Measurements from ENCODE around the gene CCR3. TPM values are rescaled to one million over a fixed set of nuclear protein-coding genes. Genes with fewer than 3 reads are reported as not detected.

CCR3 gene
- total RNA-seq, 2 donors from 2014 or later = not detected

GRCh38 chr3:46282696-46283095 is 40.4 kb downstream of the CCR3 start:
- Mint-ChIP-seq H3K27me3 (ENCODE audit: insufficient read depth) (no peaks in the 10 kb centered on the region), H3K4me3 (no peak overlapping the region), H3K9me3 (peaks cover 21% of the 10 kb centered on the region), H3K36me3 (ENCODE audit: low read depth) (no peaks in the 10 kb centered on the region), H3K4me1 (no peaks in the 10 kb centered on the region), H3K27ac (no peak overlapping the region)
- no peak overlapping the region for H3K4me3 ChIP-seq (ENCODE audit: low read length)
- 98% methylated on average over 2 of the region's 2 CpGs; no CpG with 5 or more reads in 1 of the 2 experiments for WGBS, 2 experiments (ENCODE audit: insufficient coverage in 1 of 2, insufficient read length in 1 of 2)
- no peak overlapping the region for H3K27ac ChIP-seq (ENCODE audit: low read depth, low read length)
- no peak for TF ChIP-seq CTCF (conservative IDR thresholded peaks at IDR 0.05)
- H3K27me3 ChIP-seq (ENCODE audit: control insufficient read depth, insufficient read depth, low read length, poor library complexity, severe bottlenecking) = no peaks in the 10 kb centered on the region
- H3K9me3 ChIP-seq (ENCODE audit: control insufficient read depth, low read length) = peaks cover 8% of the 10 kb centered on the region
- DNase-seq = no peak
- H3K36me3 ChIP-seq (ENCODE audit: control insufficient read depth, insufficient read depth, low read length) = no peaks in the 10 kb centered on the region
- H3K9ac ChIP-seq (ENCODE audit: extremely low read depth, low read length, poor library complexity, severe bottlenecking) = no peak overlapping the region
- H3K4me1 ChIP-seq (ENCODE audit: control insufficient read depth, insufficient read depth, low read length) = no peaks in the 10 kb centered on the region

GRCh38 chr3:46283881-46284450 is 41.7 kb downstream of the CCR3 start:
- Histone ChIP-seq H3K36me3 (ENCODE audit: control insufficient read depth, insufficient read depth, low read length) (no peaks in the 10 kb centered on the region), H3K27ac (ENCODE audit: low read depth, low read length) (no peak overlapping the region), H3K9me3 (ENCODE audit: control insufficient read depth, low read length) (peaks cover 8% of the 10 kb centered on the region), H3K27me3 (ENCODE audit: control insufficient read depth, insufficient read depth, low read length, poor library complexity, severe bottlenecking) (no peaks in the 10 kb centered on the region), H3K9ac (ENCODE audit: extremely low read depth, low read length, poor library complexity, severe bottlenecking) (no peak overlapping the region), H3K4me3 (ENCODE audit: low read length) (no peak overlapping the region), H3K4me1 (ENCODE audit: control insufficient read depth, insufficient read depth, low read length) (no peaks in the 10 kb centered on the region)
- no peaks in the 10 kb centered on the region for H3K36me3 Mint-ChIP-seq (ENCODE audit: low read depth)
- no peak overlapping the region for H3K27ac Mint-ChIP-seq
- no peak for DNase-seq
- 93 to 95% methylated on average over 2 of the region's 2 CpGs for WGBS, 2 experiments (ENCODE audit: insufficient coverage in 1 of 2, insufficient read length in 1 of 2)
- no peaks in the 10 kb centered on the region for H3K4me1 Mint-ChIP-seq
- no peaks in the 10 kb centered on the region for H3K27me3 Mint-ChIP-seq (ENCODE audit: insufficient read depth)
- peaks cover 12% of the 10 kb centered on the region for H3K9me3 Mint-ChIP-seq
- no peak overlapping the region for H3K4me3 Mint-ChIP-seq
- TF ChIP-seq CTCF (conservative IDR thresholded peaks at IDR 0.05) = no peak

GRCh38 chr3:46284981-46285683 is 42.9 kb downstream of the CCR3 start:
- no peaks in the 10 kb centered on the region for H3K36me3 Mint-ChIP-seq (ENCODE audit: low read depth)
- Histone ChIP-seq H3K4me3 (ENCODE audit: low read length) (no peak overlapping the region), H3K27ac (ENCODE audit: low read depth, low read length) (no peak overlapping the region), H3K9ac (ENCODE audit: extremely low read depth, low read length, poor library complexity, severe bottlenecking) (no peak overlapping the region), H3K4me1 (ENCODE audit: control insufficient read depth, insufficient read depth, low read length) (no peaks in the 10 kb centered on the region), H3K9me3 (ENCODE audit: control insufficient read depth, low read length) (no peaks in the 10 kb centered on the region), H3K36me3 (ENCODE audit: control insufficient read depth, insufficient read depth, low read length) (no peaks in the 10 kb centered on the region), H3K27me3 (ENCODE audit: control insufficient read depth, insufficient read depth, low read length, poor library complexity, severe bottlenecking) (no peaks in the 10 kb centered on the region)
- peaks cover under 1% of the 10 kb centered on the region for H3K9me3 Mint-ChIP-seq
- TF ChIP-seq CTCF (conservative IDR thresholded peaks at IDR 0.05) = no peak
- DNase-seq = no peak
- H3K27ac Mint-ChIP-seq = no peak overlapping the region
- no peaks in the 10 kb centered on the region for H3K4me1 Mint-ChIP-seq
- no peak overlapping the region for H3K4me3 Mint-ChIP-seq
- 86 to 94% methylated on average over 4 to 6 of the region's 6 CpGs for WGBS, 2 experiments (ENCODE audit: insufficient coverage in 1 of 2, insufficient read length in 1 of 2)
- H3K27me3 Mint-ChIP-seq (ENCODE audit: insufficient read depth) = no peaks in the 10 kb centered on the region

All from endodermal cell (in vitro differentiated cells).